Left ventricle myocardium inferior (tissue), 1 donor: ENCODE results near the gene NT5DC4. TPM values are rescaled to one million over a fixed set of nuclear protein-coding genes. Genes with fewer than 3 reads are reported as not detected.

Experiments used
- DNase-seq: peaks from one replicate; pipeline ENCODE4 v3.0.0-alpha.2; 2020
- H3K27ac ChIP-seq: fragments of 200-600 bp; replicated peaks from 2 replicates; pipeline ENCODE4 v1.8.0; 2021
- H3K27me3 ChIP-seq: fragments of 200-600 bp; 2 replicates; pipeline ENCODE4 v1.8.0; 2021; ENCODE audit warnings: low read depth
- H3K36me3 ChIP-seq: fragments of 200-600 bp; 2 replicates; pipeline ENCODE4 v1.8.0; 2021
- H3K4me1 ChIP-seq: fragments of 200-600 bp; 2 replicates; pipeline ENCODE4 v1.8.0; 2021
- H3K4me3 ChIP-seq: fragments of 200-600 bp; 2 replicates; pipeline ENCODE4 v1.8.0; 2021; ENCODE audit warnings: mild to moderate bottlenecking, moderate library complexity
- H3K9me3 ChIP-seq: fragments of 200-600 bp; replicated peaks from 2 replicates; pipeline ENCODE4 v1.8.0; 2021
- CTCF ChIP-seq: fragments of 200-600 bp; IDR thresholded peaks from 2 replicates; pipeline ENCODE4 v1.8.0; 2021; ENCODE audit warnings: antibody characterized with exemption, mild to moderate bottlenecking, borderline replicate concordance
- intact Hi-C: fragments of 100-400 bp; cut with micrococcal nuclease; formaldehyde crosslinking; loops from one replicate; pipeline ENCODE4 v1.11.0; 2022
- total RNA-seq: library from RNA; stranded (reverse); fragmentation: NEBNext Ultra II Directional; extraction: Animal tissue kit (Norgen Biotek cat#: 25700); gene quantifications from one replicate; pipeline ENCODE4 v1.2.1, GENCODE V29; 2021
- donor health status: DM: no; HTN: yes; CAD: no; lungs with severe emphysema.

Gene NT5DC4
- total RNA-seq, 1 donor from 2014 or later, result not detected

DNA sequence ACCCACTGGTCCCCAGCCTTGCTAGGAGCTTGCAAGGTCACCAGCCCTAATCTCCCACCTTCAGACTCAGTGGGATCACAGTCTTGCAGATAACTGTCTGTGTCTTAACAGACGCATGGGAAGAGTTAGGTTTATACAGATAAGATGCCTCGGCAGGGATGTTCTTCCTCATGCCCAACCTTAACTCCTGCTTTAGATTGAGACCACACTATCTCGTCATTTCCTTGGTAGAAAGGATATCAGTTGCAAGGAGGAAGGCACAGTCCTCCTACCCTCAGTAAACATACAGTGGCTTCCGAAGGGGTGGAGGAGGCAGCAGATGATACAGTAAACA, 7.2 kb downstream of the NT5DC4 start:
- no peak overlapping the region for H3K27ac ChIP-seq
- H3K4me1 ChIP-seq, result no peaks in the 10 kb centered on the region
- H3K36me3 ChIP-seq, result no peaks in the 10 kb centered on the region
- peaks cover 29% of the 10 kb centered on the region for H3K27me3 ChIP-seq
- no peak overlapping the region for H3K4me3 ChIP-seq
- no peak for DNase-seq
- no peak for TF ChIP-seq CTCF
- no peaks in the 10 kb centered on the region for H3K9me3 ChIP-seq
- intact Hi-C loops, result loop anchor here (10.0 kb wide), 1 partner anchor 103 kb away; no protein-coding TSS in a partner anchor

DNA sequence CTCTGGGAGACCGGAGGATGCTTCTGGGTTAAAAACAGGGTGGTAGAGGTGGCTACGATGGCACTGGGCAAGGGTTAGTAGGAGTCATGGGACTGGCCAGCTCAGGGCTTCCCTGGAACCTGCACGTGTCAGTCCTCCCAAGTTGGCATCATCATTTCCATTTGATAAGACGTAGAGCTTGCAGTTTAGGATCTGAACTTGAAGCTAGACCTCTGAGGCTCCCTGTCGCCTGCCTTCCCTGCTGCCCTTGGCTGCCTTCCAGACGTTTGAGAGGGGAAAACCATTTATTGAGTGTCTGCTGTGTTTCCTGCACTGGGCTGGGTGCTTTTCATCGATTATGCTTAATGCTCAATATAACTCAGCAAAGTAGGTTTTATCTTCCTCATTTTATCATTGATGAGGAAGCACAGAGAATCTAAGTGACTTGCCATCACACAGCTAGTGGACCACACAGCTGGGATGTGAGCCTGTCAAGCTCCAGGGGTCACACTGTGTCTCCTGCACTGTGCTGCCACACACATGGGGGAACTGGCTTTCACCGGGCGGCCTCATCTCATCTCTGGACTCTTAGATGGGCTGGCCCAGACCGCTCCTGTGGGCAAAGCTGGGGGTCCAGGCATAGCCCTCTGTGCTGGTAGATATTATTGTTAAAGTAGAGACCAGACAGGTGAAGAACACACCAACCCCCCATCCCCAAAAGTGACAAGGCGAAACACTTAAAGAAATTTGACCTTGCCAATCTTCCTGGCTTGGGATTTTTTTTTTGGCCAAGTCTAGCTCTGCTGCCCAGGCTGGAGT, 7.8 kb downstream of the NT5DC4 start:
- no peak for DNase-seq
- Histone ChIP-seq H3K4me3 (no peak overlapping the region), H3K36me3 (no peaks in the 10 kb centered on the region), H3K27ac (no peak overlapping the region), H3K4me1 (no peaks in the 10 kb centered on the region), H3K9me3 (no peaks in the 10 kb centered on the region), H3K27me3 (peaks cover 29% of the 10 kb centered on the region)
- TF ChIP-seq CTCF, result no peak
- intact Hi-C loops, result loop anchor here (10.0 kb wide), 1 partner anchor 104 kb away; no protein-coding TSS in a partner anchor

GRCh38 chr2:112730216-112730615, 9.4 kb downstream of the NT5DC4 start:
- Histone ChIP-seq H3K27ac (no peak overlapping the region), H3K27me3 (peaks cover 29% of the 10 kb centered on the region), H3K4me1 (no peaks in the 10 kb centered on the region), H3K9me3 (no peaks in the 10 kb centered on the region), H3K4me3 (no peak overlapping the region), H3K36me3 (no peaks in the 10 kb centered on the region)
- no peak for TF ChIP-seq CTCF
- DNase-seq, result no peak
- intact Hi-C loops, result no loop called here

GRCh38 chr2:112730791-112731190, 10.0 kb downstream of the NT5DC4 start:
- no peak for DNase-seq
- no peak overlapping the region for H3K4me3 ChIP-seq
- intact Hi-C loops, result no loop called here

DNA sequence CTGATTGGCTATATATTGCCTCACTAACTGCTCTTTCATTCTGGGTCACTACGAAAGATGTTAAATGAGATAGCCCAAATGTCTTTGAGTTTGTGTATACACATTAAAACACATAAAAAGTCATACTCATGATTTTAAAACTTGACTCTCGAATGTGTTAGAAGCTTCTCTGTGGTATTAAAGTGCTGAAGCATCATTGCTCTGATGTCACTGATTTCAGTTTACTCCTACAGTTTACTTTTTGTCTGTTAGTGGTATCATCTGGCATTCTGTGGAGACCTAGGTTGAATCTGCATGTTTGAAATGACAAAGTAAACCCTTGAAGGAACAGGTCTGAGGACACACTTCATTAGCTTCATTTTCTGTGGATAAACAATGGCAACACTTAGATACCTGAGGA, 10.7 kb downstream of the NT5DC4 start:
- no peak overlapping the region for H3K4me3 ChIP-seq
- H3K27me3 ChIP-seq, result peaks cover 29% of the 10 kb centered on the region
- no peaks in the 10 kb centered on the region for H3K9me3 ChIP-seq
- no peak for TF ChIP-seq CTCF
- H3K36me3 ChIP-seq, result no peaks in the 10 kb centered on the region
- no peak for DNase-seq
- no peak overlapping the region for H3K27ac ChIP-seq
- intact Hi-C loops, result no loop called here
- no peaks in the 10 kb centered on the region for H3K4me1 ChIP-seq

More at GRCh38 chr2:112730791-112731190, 10.0 kb downstream of the NT5DC4 start:
- H3K36me3 ChIP-seq, result no peaks in the 10 kb centered on the region
- H3K27ac ChIP-seq, result no peak overlapping the region
- no peaks in the 10 kb centered on the region for H3K9me3 ChIP-seq
- peaks cover 29% of the 10 kb centered on the region for H3K27me3 ChIP-seq
- no peak for TF ChIP-seq CTCF
- no peaks in the 10 kb centered on the region for H3K4me1 ChIP-seq
